UCSD-AML1 (cell line): ENCODE results near the gene FAM117A.

ENCODE experiments used
- DNase-seq: peaks from one replicate; lab custom pipeline; 2025; ENCODE audit not compliant: unreplicated experiment; lab: John Stamatoyannopoulos, UW

The FAM117A gene

GRCh38 chr17:49763735-49764558 is at the start of gene FAM117A:
Gene FAM117A, minus strand, starts transcription at chr17:49764131. Its CDS starts 44 bp downstream, at chr17:49764087.
- peak; percentile 95 for DNase-seq

GRCh38 chr17:49809056-49809455 is 45.1 kb upstream of the FAM117A start:
- DNase-seq, result no peak

- no peak for DNase-seq
These were observed 34.8 kb upstream of the FAM117A start for GRCh38 chr17:49798738-49799137.

GRCh38 chr17:49798182-49798581 is 34.3 kb upstream of the FAM117A start:
- DNase-seq, result no peak

- DNase-seq, result no peak
These were observed 31.4 kb upstream of the FAM117A start for GRCh38 chr17:49795372-49795771.

- DNase-seq, result no peak
These were observed 29.4 kb upstream of the FAM117A start for GRCh38 chr17:49793309-49793708.

- DNase-seq, result no peak
These were observed 25.3 kb upstream of the FAM117A start for GRCh38 chr17:49789243-49789578.

GRCh38 chr17:49788478-49789242 is 24.7 kb upstream of the FAM117A start, which contains the start of gene KAT7:
Gene KAT7, plus strand, starts transcription at chr17:49788681. Its CDS starts 154 bp downstream, at chr17:49788835.
- DNase-seq, result peak; percentile 98

- DNase-seq, result peak; percentile 35
These were observed 24.1 kb upstream of the FAM117A start for GRCh38 chr17:49787884-49788477.

GRCh38 chr17:49784636-49785035 is 20.7 kb upstream of the FAM117A start:
- DNase-seq, result no peak

GRCh38 chr17:49783791-49784190 is 19.9 kb upstream of the FAM117A start:
- no peak for DNase-seq

- DNase-seq, result no peak
These were observed 19.3 kb upstream of the FAM117A start for GRCh38 chr17:49783071-49783715.

GRCh38 chr17:49779739-49780231 is 15.9 kb upstream of the FAM117A start:
- no peak for DNase-seq

- DNase-seq, result no peak
These were observed 15.3 kb upstream of the FAM117A start for GRCh38 chr17:49779156-49779738.

- DNase-seq, result no peak
These were observed 13.6 kb upstream of the FAM117A start for GRCh38 chr17:49777563-49777962.

- no peak for DNase-seq
These were observed 12.8 kb upstream of the FAM117A start for GRCh38 chr17:49776551-49777300.

- no peak for DNase-seq
These were observed 11.8 kb upstream of the FAM117A start for GRCh38 chr17:49775546-49776260.

- no peak for DNase-seq
These were observed 3.1 kb upstream of the FAM117A start for GRCh38 chr17:49766918-49767530.
